ENCODE data around the gene OXSM. TPM values are rescaled to one million over a fixed set of nuclear protein-coding genes. Genes with fewer than 3 reads are reported as not detected.

OXSM gene
- total and polyA plus RNA-seq, 2 experiments from 2014 or later: 1.3 to 2.2 TPM

DNA sequence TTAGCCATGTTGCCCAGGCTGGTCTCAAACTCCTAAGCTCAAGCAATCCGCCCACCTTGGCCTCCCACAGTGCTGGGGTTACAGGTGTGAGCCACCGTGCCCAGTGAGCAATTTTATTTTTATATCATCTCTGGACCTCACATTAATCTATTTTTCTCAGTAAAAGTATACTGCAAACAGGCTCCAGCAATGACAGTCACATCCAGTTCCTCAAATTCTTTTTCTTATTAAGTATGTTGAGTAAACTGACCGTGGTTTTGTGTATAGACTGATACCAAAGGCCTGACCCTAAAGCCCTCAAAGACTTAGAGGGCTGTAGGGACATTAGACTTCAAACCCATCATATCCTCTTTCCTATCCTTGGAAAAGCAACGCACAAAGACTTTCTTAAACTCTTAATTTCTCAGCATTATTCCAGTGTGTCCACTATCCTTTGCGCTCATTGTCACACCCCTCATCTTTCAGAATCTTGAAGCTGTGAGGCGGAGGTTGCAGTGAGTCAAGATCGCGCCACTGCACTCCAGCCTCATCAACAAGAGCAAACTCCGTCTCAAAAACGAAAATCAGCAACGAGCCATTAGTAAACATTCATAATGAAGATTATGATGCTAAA, 8.6 kb upstream of the OXSM start (continued):
- TF ChIP-seq REST (IDR thresholded peaks at IDR 0.05; ENCODE audit: unreplicated experiment) (no peak), ZNF331 (CRISPR knock-in tag; IDR thresholded peaks at IDR 0.05; ENCODE audit: low read depth) (no peak), EZH2phosphoT487 (IDR thresholded peaks at IDR 0.05; ENCODE audit: unreplicated experiment) (no peak), NANOG (IDR thresholded peaks at IDR 0.05; ENCODE audit: borderline replicate concordance) (no peak)

DNA sequence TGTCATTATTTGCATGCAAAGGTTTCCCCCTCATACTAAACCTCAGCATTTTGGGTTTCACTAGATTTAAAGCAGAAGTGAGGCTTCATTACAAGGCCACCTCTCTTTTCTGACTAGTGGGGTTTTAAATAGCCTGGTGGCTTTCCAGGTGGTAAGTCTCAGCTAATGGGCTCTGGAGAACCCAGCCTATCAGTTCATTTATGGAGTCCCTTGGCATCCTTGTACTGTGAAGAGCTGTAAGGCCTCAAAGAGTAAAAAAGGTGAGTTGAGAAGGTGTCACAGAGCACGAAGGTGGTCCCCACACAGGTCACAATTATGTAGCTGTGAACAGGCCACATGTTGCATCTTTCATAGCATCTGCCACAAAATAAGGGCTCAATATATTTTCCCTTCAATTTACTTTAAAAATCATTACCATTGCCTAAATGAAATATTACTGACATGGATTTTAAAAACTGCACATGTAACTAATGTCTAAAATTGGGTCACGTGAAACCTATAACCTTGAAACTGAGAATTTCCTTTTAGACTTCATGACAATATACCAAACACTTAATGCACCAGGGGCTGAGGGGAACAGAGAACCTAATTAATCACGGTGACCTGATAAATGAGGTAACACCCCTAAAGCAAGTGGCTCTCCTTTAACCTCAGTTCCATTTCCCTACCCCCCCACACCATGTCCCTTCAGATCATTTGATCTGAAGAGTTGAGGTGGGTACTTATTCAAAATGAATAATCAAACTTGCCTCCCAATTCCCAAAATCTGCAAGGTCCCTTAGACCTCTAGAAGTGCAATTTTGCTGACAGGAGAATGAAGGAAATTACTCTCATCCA, 7.9 kb upstream of the OXSM start:
- Histone ChIP-seq H3K27ac (ENCODE audit: low read depth) (no peak overlapping the region), H3K4me2 (peak overlapping the region; percentile 94), H3K4me1 (ENCODE audit: insufficient read depth) (peaks cover 30% of the 10 kb centered on the region), H3K27me3 (ENCODE audit: insufficient read depth) (peaks cover 6% of the 10 kb centered on the region; the same call in 1 of the 2 replicates), H3K9me2 (ENCODE audit: insufficient read depth) (no peaks in the 10 kb centered on the region), H4K20me1 (replicated peaks; ENCODE audit: insufficient read depth) (0 out of 2 replicates have a peak, but pooled peaks cover 6% of the 10 kb centered on the region), H3K79me2 (replicated peaks; ENCODE audit: insufficient read depth) (peaks cover 37% of the 10 kb centered on the region), H3K4me3 (peak overlapping the region; percentile 92), H3F3A (replicated peaks; ENCODE audit: low read depth) (no peaks in the 10 kb centered on the region), H3K36me3 (ENCODE audit: insufficient read depth) (peaks cover 5% of the 10 kb centered on the region; the same call in 1 of the 2 replicates), H2AFZ (no peak overlapping the region)
- Mint-ChIP-seq H3K36me3 (ENCODE audit: low read depth) (peaks cover 13% of the 10 kb centered on the region), H3K4me1 (peaks cover 27% of the 10 kb centered on the region), H3K4me3 (peak overlapping the region; percentile 84), H3K27ac (no peak overlapping the region), H3K27me3 (ENCODE audit: insufficient read depth, low read depth, poor library complexity) (peaks cover 2% of the 10 kb centered on the region), H3K9me3 (peaks cover 4% of the 10 kb centered on the region; the same call in 1 of the 3 replicates)
- ATAC-seq: no peak
- DNase-seq (ENCODE audit: low spot score): no peak
- TF ChIP-seq EZH2 (IDR thresholded peaks at IDR 0.05; ENCODE audit: low read depth, unreplicated experiment) (no peak), JUNB (IDR thresholded peaks at IDR 0.05; ENCODE audit: unreplicated experiment) (no peak), EZH2phosphoT487 (IDR thresholded peaks at IDR 0.05; ENCODE audit: unreplicated experiment) (no peak), NANOG (IDR thresholded peaks at IDR 0.05; ENCODE audit: borderline replicate concordance) (no peak), ZNF331 (CRISPR knock-in tag; IDR thresholded peaks at IDR 0.05; ENCODE audit: low read depth) (no peak), CREB1 (CRISPR knock-in tag; IDR thresholded peaks at IDR 0.05; ENCODE audit: low read depth) (no peak), ZNF462 (CRISPR knock-in tag; IDR thresholded peaks at IDR 0.05) (no peak), POLR2AphosphoS5 (IDR thresholded peaks at IDR 0.05; ENCODE audit: low read depth) (no peak)
- TF ChIP-seq, protein P1, sequence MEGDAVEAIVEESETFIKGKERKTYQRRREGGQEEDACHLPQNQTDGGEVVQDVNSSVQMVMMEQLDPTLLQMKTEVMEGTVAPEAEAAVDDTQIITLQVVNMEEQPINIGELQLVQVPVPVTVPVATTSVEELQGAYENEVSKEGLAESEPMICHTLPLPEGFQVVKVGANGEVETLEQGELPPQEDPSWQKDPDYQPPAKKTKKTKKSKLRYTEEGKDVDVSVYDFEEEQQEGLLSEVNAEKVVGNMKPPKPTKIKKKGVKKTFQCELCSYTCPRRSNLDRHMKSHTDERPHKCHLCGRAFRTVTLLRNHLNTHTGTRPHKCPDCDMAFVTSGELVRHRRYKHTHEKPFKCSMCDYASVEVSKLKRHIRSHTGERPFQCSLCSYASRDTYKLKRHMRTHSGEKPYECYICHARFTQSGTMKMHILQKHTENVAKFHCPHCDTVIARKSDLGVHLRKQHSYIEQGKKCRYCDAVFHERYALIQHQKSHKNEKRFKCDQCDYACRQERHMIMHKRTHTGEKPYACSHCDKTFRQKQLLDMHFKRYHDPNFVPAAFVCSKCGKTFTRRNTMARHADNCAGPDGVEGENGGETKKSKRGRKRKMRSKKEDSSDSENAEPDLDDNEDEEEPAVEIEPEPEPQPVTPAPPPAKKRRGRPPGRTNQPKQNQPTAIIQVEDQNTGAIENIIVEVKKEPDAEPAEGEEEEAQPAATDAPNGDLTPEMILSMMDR (conservative IDR thresholded peaks at IDR 0.05; ENCODE audit: low read depth in 2 of 2): no peak
